ENCODE measurements around the gene SGTA. TPM values are rescaled to one million over a fixed set of nuclear protein-coding genes. Genes with fewer than 3 reads are reported as not detected.

SGTA gene
- total RNA-seq, 2 experiments from 2014 or later: 51.0 to 51.1 TPM

GRCh38 chr19:2732883-2733282 lies 50.2 kb downstream of the SGTA start:
- Mint-ChIP-seq H3K4me3 (no peak overlapping the region), H3K27ac (no peak overlapping the region), H3K4me1 (ENCODE audit: low read depth) (peaks cover 3% of the 10 kb centered on the region), H3K9me3 (ENCODE audit: insufficient read depth) (no peaks in the 10 kb centered on the region), H3K27me3 (ENCODE audit: low read depth) (no peaks in the 10 kb centered on the region), H3K36me3 (ENCODE audit: low read depth) (peaks cover 29% of the 10 kb centered on the region)
- ATAC-seq: no peak
- POLR2A ChIA-PET: no interaction called here
- CTCF ChIA-PET: no interaction called here
- DNase-seq: no peak

DNA sequence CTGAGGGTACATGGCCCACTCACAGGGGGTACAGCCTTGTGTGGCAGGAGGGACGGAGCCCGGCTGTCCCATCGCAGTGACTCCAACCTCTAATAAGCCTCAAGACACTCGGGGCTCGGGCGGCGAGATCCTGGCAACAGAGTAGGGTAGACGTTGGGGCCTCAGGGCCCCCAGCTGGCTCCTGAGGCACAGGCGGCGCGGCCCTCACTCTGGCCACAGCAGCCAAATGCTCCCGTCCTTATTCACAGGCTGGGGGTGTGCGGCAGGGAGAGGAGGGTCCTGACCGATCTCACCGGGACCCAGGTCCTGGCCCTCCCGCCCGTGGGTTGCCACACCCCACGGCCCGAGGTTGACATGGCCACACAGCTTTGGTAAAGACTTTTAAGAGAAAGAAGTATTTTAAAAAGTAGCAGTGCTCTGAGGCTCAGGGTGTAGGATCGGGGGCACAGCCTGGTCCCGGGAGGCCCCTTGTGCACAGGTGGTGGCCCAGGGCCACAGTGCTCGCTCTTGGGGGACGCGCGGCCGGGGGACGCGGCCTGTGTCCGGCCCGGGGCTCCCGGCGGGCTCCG lies 50.8 kb downstream of the SGTA start:
- Mint-ChIP-seq H3K4me3 (no peak overlapping the region), H3K36me3 (ENCODE audit: low read depth) (peaks cover 28% of the 10 kb centered on the region), H3K4me1 (ENCODE audit: low read depth) (peaks cover 4% of the 10 kb centered on the region), H3K27ac (no peak overlapping the region), H3K27me3 (ENCODE audit: low read depth) (no peaks in the 10 kb centered on the region), H3K9me3 (ENCODE audit: insufficient read depth) (no peaks in the 10 kb centered on the region)
- ATAC-seq (no peak), DNase-seq (no peak)
- ChIA-PET CTCF (no interaction called here), POLR2A (interaction anchor here (0.6 kb wide), 1 partner anchor 230 kb away, joined by 4 read pairs; no protein-coding TSS in a partner anchor)

- Mint-ChIP-seq H3K4me1 (ENCODE audit: low read depth) (peaks cover 9% of the 10 kb centered on the region), H3K4me3 (no peak overlapping the region), H3K36me3 (ENCODE audit: low read depth) (peaks cover 19% of the 10 kb centered on the region), H3K27ac (no peak overlapping the region), H3K9me3 (ENCODE audit: insufficient read depth) (no peaks in the 10 kb centered on the region), H3K27me3 (ENCODE audit: low read depth) (peaks cover 3% of the 10 kb centered on the region)
- ATAC-seq (no peak), DNase-seq (no peak)
- ChIA-PET CTCF (no interaction called here), POLR2A (no interaction called here)
Observed at GRCh38 chr19:2731181-2731995, 51.7 kb downstream of the SGTA start.

DNA sequence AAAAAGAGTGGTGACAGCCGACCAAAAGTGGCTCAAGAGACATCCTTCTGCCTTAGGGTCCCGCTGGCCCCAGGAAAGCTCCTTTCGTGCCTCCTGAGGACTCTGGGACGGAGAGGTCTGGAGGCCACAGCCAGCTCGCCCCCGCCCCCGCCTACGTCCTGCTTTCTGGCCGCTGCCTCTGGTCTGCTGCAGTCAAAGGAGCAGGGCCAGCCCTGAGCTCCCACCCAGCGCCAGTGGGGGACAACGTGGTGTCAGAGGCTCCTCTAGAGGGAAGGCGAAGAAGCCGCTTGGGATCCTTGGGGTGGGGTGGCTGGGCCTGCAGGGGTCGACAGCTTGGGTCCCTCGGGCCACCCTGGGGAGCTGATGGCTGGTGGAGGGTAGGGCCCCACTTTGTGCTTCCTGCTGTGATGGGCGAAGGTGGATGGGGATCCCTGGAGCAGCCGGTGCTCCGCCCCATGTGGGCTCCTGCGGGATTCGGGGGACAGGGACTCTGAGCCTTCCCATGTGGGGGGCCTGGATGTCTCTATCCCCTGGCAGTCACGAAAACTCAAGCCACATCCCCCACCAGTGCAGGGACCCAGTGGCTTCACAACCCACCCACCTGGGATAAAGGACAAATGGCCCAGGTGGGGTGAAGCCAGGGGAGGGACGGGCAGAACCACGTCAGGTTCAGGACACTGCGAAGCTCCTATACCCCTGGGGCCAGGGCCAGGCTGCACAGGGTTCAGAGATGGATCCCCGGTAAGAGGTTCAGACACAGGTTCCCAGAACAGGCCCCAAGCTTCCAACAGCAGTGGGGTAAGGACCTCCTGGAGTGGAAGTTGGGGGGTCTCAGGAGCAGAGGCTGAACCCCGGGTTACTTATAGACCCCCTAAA lies 52.9 kb downstream of the SGTA start:
- H3K9me3 Mint-ChIP-seq (ENCODE audit: insufficient read depth): no peaks in the 10 kb centered on the region

DNA sequence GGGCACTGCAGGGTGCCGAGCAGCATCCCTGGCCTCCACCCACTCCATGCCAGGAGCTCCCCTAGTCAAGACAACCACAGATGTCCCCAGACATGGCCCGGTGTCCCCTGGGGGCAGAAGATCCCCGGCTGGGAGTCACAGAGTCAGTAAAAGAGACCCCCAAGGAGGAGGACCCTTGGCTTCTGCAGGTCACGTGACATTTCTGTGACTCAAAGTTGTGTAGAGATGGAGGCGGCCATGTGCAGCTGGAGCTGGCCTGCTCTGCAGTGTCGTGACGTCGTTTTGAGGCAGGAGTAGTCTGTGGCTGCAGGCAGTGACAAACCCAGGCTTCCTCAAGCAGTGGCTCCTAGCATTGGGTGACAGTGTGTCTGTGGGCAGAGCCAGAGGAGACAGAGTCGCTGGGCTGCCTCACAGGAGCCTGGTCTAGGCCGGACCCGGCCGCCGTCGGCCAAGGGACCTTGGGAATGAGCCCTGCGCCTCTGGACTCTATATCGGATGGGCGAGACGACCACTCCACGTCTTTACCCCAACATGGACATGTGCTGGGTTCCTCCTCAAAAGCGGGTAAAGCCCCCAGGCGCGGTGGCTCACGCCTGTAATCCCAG lies 54.2 kb downstream of the SGTA start:
- Mint-ChIP-seq H3K9me3 (ENCODE audit: insufficient read depth) (no peaks in the 10 kb centered on the region), H3K27me3 (ENCODE audit: low read depth) (peaks cover 6% of the 10 kb centered on the region), H3K36me3 (ENCODE audit: low read depth) (peaks cover under 1% of the 10 kb centered on the region), H3K27ac (no peak overlapping the region), H3K4me1 (ENCODE audit: low read depth) (peaks cover 6% of the 10 kb centered on the region), H3K4me3 (no peak overlapping the region)
- CTCF ChIA-PET: no interaction called here
- no peak for ATAC-seq
- POLR2A ChIA-PET: no interaction called here
- DNase-seq: no peak

More for the DNA sequence above, 52.9 kb downstream of the SGTA start:
- CTCF ChIA-PET: no interaction called here
- Mint-ChIP-seq H3K27me3 (ENCODE audit: low read depth) (peaks cover 6% of the 10 kb centered on the region), H3K4me1 (ENCODE audit: low read depth) (peaks cover 9% of the 10 kb centered on the region), H3K4me3 (no peak overlapping the region), H3K36me3 (ENCODE audit: low read depth) (peaks cover 10% of the 10 kb centered on the region), H3K27ac (no peak overlapping the region)
- no peak for DNase-seq
- POLR2A ChIA-PET: interaction anchor here (1.1 kb wide), 1 partner anchor 10 kb away, joined by 3 read pairs; the partner anchor contains the start of gene SLC39A3
- no peak for ATAC-seq

DNA sequence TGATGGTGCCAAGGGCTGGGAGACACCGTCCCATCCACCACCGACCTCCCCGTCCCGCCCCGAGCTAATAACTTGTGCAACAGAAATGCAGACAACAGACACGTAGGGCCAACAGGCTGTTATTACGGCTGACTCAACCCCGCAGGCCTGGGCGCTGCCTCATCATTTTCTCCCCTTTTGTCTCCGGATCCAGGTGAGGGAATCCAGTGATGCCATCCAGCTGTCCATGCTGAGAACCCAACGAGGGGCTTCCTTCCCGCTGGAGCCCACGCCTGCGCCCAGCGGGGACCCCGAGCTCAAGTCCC lies 55.5 kb downstream of the SGTA start:
- DNase-seq: no peak
- peaks cover 6% of the 10 kb centered on the region for H3K4me1 Mint-ChIP-seq (ENCODE audit: low read depth)
- no peaks in the 10 kb centered on the region for H3K36me3 Mint-ChIP-seq (ENCODE audit: low read depth)
- H3K27me3 Mint-ChIP-seq (ENCODE audit: low read depth): peaks cover 7% of the 10 kb centered on the region
- CTCF ChIA-PET: interaction anchor here (0.5 kb wide), 1 partner anchor 257 kb away, joined by 3 read pairs; no protein-coding TSS in a partner anchor
- H3K4me3 Mint-ChIP-seq: no peak overlapping the region
- POLR2A ChIA-PET: no interaction called here
- no peak overlapping the region for H3K27ac Mint-ChIP-seq
- no peak for ATAC-seq
- no peaks in the 10 kb centered on the region for H3K9me3 Mint-ChIP-seq (ENCODE audit: insufficient read depth)

GRCh38 chr19:2726904-2727639 lies 56.0 kb downstream of the SGTA start:
- CTCF ChIA-PET: interaction anchor here (0.5 to 0.6 kb wide), 2 partner anchors 169 to 256 kb away, joined by 3 read pairs; no protein-coding TSS in a partner anchor
- no peak for ATAC-seq
- POLR2A ChIA-PET: no interaction called here
- H3K27me3 Mint-ChIP-seq (ENCODE audit: low read depth): peaks cover 10% of the 10 kb centered on the region
- peaks cover 6% of the 10 kb centered on the region for H3K4me1 Mint-ChIP-seq (ENCODE audit: low read depth)
- no peak overlapping the region for H3K4me3 Mint-ChIP-seq
- no peak for DNase-seq
- no peaks in the 10 kb centered on the region for H3K36me3 Mint-ChIP-seq (ENCODE audit: low read depth)
- H3K27ac Mint-ChIP-seq: no peak overlapping the region
- no peaks in the 10 kb centered on the region for H3K9me3 Mint-ChIP-seq (ENCODE audit: insufficient read depth)

DNA sequence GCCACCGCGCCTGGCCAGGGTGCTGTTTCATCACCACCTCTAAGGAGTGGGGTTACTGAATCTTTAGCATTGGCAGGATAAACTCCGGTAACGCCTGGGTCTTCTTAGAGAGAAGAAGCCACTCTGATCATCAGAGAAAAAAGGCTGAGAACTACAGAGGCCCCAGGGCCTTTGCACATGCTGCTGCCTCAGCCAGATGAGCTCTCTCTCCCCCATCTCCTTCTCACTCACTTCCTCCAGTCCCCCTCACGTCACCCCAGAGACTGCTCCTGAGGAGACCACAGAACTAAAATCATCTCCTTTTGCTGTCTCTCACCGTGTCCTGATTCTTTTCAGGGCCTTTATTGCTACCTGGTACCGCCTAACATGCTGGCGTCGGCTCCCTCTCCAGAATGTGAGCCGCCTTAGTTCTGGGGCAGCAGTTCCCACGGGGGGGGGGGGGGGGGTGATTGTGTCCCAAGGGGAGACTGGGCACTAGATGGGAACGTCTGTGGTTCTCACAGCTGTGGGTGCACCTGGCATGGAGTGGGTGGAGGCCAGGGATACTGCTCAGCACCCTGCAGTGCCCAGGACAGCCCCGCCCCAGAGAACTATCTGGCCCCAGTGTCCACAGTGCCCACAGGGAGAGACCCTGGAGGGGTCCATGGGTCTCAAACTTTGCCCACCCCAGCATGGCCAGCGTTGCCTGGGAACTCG lies 56.8 kb downstream of the SGTA start:
- no peak overlapping the region for H3K4me3 Mint-ChIP-seq

DNA sequence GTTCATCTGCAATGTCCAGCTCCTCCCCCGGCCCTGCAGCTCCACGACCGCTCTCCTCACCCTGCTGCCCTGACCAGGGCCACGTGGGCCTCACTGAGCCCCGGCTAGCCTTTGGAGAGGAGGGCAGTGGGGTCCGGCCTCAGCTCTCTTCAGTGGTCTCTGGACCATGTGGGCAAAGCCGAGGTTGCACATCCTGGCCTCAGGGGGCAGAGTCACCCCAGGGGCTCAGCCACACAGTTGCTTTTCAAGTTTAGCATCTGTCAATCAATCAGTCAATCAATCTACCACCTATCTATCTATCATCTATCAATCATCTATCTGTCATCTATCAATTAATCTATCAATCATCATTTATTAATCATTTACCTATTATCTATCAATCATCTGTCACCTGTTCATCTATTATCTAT lies 58.9 kb downstream of the SGTA start:
- no peak for ATAC-seq
- ChIA-PET CTCF (interaction anchor here (0.7 kb wide), 1 partner anchor 189 kb away, joined by 3 read pairs; no protein-coding TSS in a partner anchor), POLR2A (no interaction called here)
- Mint-ChIP-seq H3K27me3 (ENCODE audit: low read depth) (peaks cover 25% of the 10 kb centered on the region), H3K9me3 (ENCODE audit: insufficient read depth) (no peaks in the 10 kb centered on the region), H3K27ac (no peak overlapping the region), H3K4me1 (ENCODE audit: low read depth) (peaks cover 6% of the 10 kb centered on the region), H3K4me3 (no peak overlapping the region), H3K36me3 (ENCODE audit: low read depth) (no peaks in the 10 kb centered on the region)
- DNase-seq: no peak

More for the DNA sequence above, 56.8 kb downstream of the SGTA start:
- Mint-ChIP-seq H3K27me3 (ENCODE audit: low read depth) (peaks cover 15% of the 10 kb centered on the region), H3K4me1 (ENCODE audit: low read depth) (peaks cover 6% of the 10 kb centered on the region), H3K27ac (no peak overlapping the region), H3K9me3 (ENCODE audit: insufficient read depth) (no peaks in the 10 kb centered on the region), H3K36me3 (ENCODE audit: low read depth) (no peaks in the 10 kb centered on the region)
- no peak for DNase-seq
- POLR2A ChIA-PET: no interaction called here
- CTCF ChIA-PET: interaction anchor here (0.6 kb wide), 1 partner anchor 169 kb away, joined by 3 read pairs; no protein-coding TSS in a partner anchor
- ATAC-seq: no peak

DNA sequence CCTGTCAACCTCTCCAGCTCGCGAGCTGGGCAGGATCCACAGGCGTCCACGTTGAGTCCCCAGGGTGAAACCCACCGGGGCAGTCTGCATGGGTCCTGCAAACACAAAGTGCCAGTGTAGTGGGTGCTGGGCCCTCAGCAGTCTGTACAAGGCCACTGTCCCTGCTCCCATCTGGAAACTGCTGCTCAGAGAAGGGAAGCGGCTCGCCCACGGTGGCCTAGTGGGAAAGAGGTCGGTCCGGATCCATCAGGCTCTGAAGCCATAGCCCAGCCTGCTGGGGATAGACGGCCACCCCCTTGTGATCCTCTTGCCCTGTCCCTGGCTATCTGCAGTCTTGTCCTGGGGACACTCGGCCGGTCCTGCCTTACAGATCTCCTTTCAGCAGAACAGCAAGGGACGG lies 59.3 kb downstream of the SGTA start:
- Mint-ChIP-seq H3K9me3 (ENCODE audit: insufficient read depth) (no peaks in the 10 kb centered on the region), H3K27me3 (ENCODE audit: low read depth) (peaks cover 25% of the 10 kb centered on the region), H3K4me3 (no peak overlapping the region), H3K36me3 (ENCODE audit: low read depth) (no peaks in the 10 kb centered on the region), H3K4me1 (ENCODE audit: low read depth) (peaks cover 6% of the 10 kb centered on the region), H3K27ac (no peak overlapping the region)
- ChIA-PET POLR2A (no interaction called here), CTCF (no interaction called here)
- no peak for ATAC-seq
- DNase-seq: no peak

- POLR2A ChIA-PET: no interaction called here
- no peak for DNase-seq
- Mint-ChIP-seq H3K36me3 (ENCODE audit: low read depth) (no peaks in the 10 kb centered on the region), H3K27me3 (ENCODE audit: low read depth) (peaks cover 25% of the 10 kb centered on the region), H3K4me1 (ENCODE audit: low read depth) (peaks cover 6% of the 10 kb centered on the region), H3K9me3 (ENCODE audit: insufficient read depth) (no peaks in the 10 kb centered on the region), H3K27ac (no peak overlapping the region), H3K4me3 (no peak overlapping the region)
- no peak for ATAC-seq
- CTCF ChIA-PET: interaction anchor here (1.4 kb wide), 1 partner anchor 75 kb away, joined by 4 read pairs; no protein-coding TSS in a partner anchor
Observed at GRCh38 chr19:2723345-2723715, 59.7 kb downstream of the SGTA start.
